Smooth muscle cell (in vitro differentiated cells): ENCODE results near the gene ARHGEF4. TPM values are rescaled to one million over a fixed set of nuclear protein-coding genes. Genes with fewer than 3 reads are reported as not detected.

Experiments used
- DNase-seq: peaks from one replicate; lab custom pipeline; 2025; ENCODE audit not compliant: unreplicated experiment; lab: John Stamatoyannopoulos, UW
- H2AFZ ChIP-seq: fragments of 200-600 bp; sonication (generic); 2 replicates; pipeline ENCODE4 v1.6.0; 2016; ENCODE audit warnings: antibody characterized with exemption, low read depth, mild to moderate bottlenecking
- H3F3A ChIP-seq: fragments of 200-600 bp; sonication (generic); 2 replicates; pipeline ENCODE4 v1.6.0; 2017; ENCODE audit warnings: antibody characterized with exemption, low read depth
- H3K27ac ChIP-seq: fragments of 200-600 bp; sonication (generic); 2 replicates; pipeline ENCODE4 v1.5.1; 2016; ENCODE audit warnings: low read depth, mild to moderate bottlenecking
- H3K27me3 ChIP-seq: fragments of 200-600 bp; sonication (generic); 2 replicates; pipeline ENCODE4 v1.6.1; 2016; ENCODE audit warnings: low read depth, mild to moderate bottlenecking
- H3K36me3 ChIP-seq: fragments of 200-600 bp; sonication (generic); 2 replicates; pipeline ENCODE4 v1.5.1; 2016; ENCODE audit warnings: low read depth
- H3K4me1 ChIP-seq: fragments of 200-600 bp; sonication (generic); 2 replicates; pipeline ENCODE4 v1.5.1; 2016; ENCODE audit warnings: low read depth
- H3K4me2 ChIP-seq: fragments of 200-600 bp; sonication (generic); 2 replicates; pipeline ENCODE4 v1.6.0; 2016; ENCODE audit warnings: mild to moderate bottlenecking
- H3K4me3 ChIP-seq: fragments of 200-600 bp; sonication (generic); 2 replicates; pipeline ENCODE4 v1.5.1; 2016; ENCODE audit warnings: mild to moderate bottlenecking
- H3K79me2 ChIP-seq: fragments of 200-600 bp; sonication (generic); 2 replicates; pipeline ENCODE4 v1.6.0; 2016; ENCODE audit warnings: low read depth, mild to moderate bottlenecking
- H3K9ac ChIP-seq: fragments of 200-600 bp; sonication (generic); 2 replicates; pipeline ENCODE4 v1.6.0; 2016; ENCODE audit warnings: low read depth
- H3K9me3 ChIP-seq: fragments of 200-600 bp; sonication (generic); replicated peaks from 2 replicates; pipeline ENCODE4 v1.5.1; 2016; ENCODE audit warnings: low read depth
- H4K20me1 ChIP-seq: fragments of 200-600 bp; sonication (generic); 2 replicates; pipeline ENCODE4 v1.6.0; 2016; ENCODE audit warnings: low read depth
- CTCF ChIP-seq: fragments of 200-600 bp; sonication (generic); IDR thresholded peaks from 2 replicates; pipeline ENCODE4 v1.5.1; 2017; ENCODE audit warnings: borderline replicate concordance, mild to moderate bottlenecking, antibody characterized with exemption; ENCODE audit not compliant: insufficient read depth, poor library complexity, severe bottlenecking
- WGBS: methylation state at CpG from one replicate; pipeline ENCODE4 v1.1.7; 2016; ENCODE audit warnings: low lambda C conversion rate; 5-methylcytosine and 5-hydroxymethylcytosine counted together
- polyA plus RNA-seq: library from polyadenylated mRNA; unstranded; fragments of >200 nt; fragmentation: Nextera tagmentation; extraction: Ambion mirVana; gene quantifications from 2 replicates; pipeline ENCODE4 v1.2.1, GENCODE V29; 2016
- total RNA-seq: library from RNA; depleted of rRNA; stranded (reverse); fragments of >200 nt; gene quantifications from 2 replicates; pipeline ENCODE4 v1.2.3, GENCODE V29; 2014

ARHGEF4 gene
- total and polyA plus RNA-seq, 2 experiments from 2014 or later: 14.9 to 16.0 TPM

GRCh38 chr2:131045286-131046027 lies 208.7 kb downstream of the ARHGEF4 start:
- peaks cover 6% of the 10 kb centered on the region for H3F3A ChIP-seq
- TF ChIP-seq CTCF: no peak
- no peak overlapping the region for H3K27ac ChIP-seq
- no peaks in the 10 kb centered on the region for H3K9me3 ChIP-seq
- H3K9ac ChIP-seq: no peak overlapping the region
- H3K4me3 ChIP-seq: no peak overlapping the region
- H3K4me1 ChIP-seq: no peaks in the 10 kb centered on the region
- WGBS: 91% methylated on average over 8 of the region's 8 CpGs
- peaks cover 39% of the 10 kb centered on the region for H4K20me1 ChIP-seq
- H3K79me2 ChIP-seq: no peaks in the 10 kb centered on the region
- H3K36me3 ChIP-seq: peaks cover 8% of the 10 kb centered on the region
- H2AFZ ChIP-seq: no peak overlapping the region
- no peak for DNase-seq
- H3K27me3 ChIP-seq: no peaks in the 10 kb centered on the region
- no peak overlapping the region for H3K4me2 ChIP-seq

GRCh38 chr2:131046028-131046917 lies 209.6 kb downstream of the ARHGEF4 start:
- DNase-seq: no peak
- peaks cover 12% of the 10 kb centered on the region for H3K36me3 ChIP-seq
- no peak overlapping the region for H3K4me2 ChIP-seq
- no peak overlapping the region for H3K27ac ChIP-seq
- H3K9me3 ChIP-seq: no peaks in the 10 kb centered on the region
- WGBS: 96% methylated on average over 32 of the region's 32 CpGs
- no peak for TF ChIP-seq CTCF
- no peaks in the 10 kb centered on the region for H3K4me1 ChIP-seq
- H2AFZ ChIP-seq: no peak overlapping the region
- H3K9ac ChIP-seq: no peak overlapping the region
- peaks cover 6% of the 10 kb centered on the region for H3F3A ChIP-seq
- peaks cover 47% of the 10 kb centered on the region for H4K20me1 ChIP-seq
- no peaks in the 10 kb centered on the region for H3K79me2 ChIP-seq
- no peak overlapping the region for H3K4me3 ChIP-seq
- H3K27me3 ChIP-seq: no peaks in the 10 kb centered on the region

- peaks cover 3% of the 10 kb centered on the region for H3K79me2 ChIP-seq
- H3K4me1 ChIP-seq: no peaks in the 10 kb centered on the region
- no peak overlapping the region for H3K4me2 ChIP-seq
- no peak overlapping the region for H3K27ac ChIP-seq
- no peak for DNase-seq
- no peaks in the 10 kb centered on the region for H3K9me3 ChIP-seq
- peaks cover 6% of the 10 kb centered on the region for H3F3A ChIP-seq
- WGBS: 95% methylated on average over 18 of the region's 18 CpGs
- H3K9ac ChIP-seq: no peak overlapping the region
- H4K20me1 ChIP-seq: peaks cover 55% of the 10 kb centered on the region
- H3K4me3 ChIP-seq: no peak overlapping the region
- no peaks in the 10 kb centered on the region for H3K27me3 ChIP-seq
- H2AFZ ChIP-seq: no peak overlapping the region
- no peak for TF ChIP-seq CTCF
- H3K36me3 ChIP-seq: peaks cover 20% of the 10 kb centered on the region
These were observed 210.4 kb downstream of the ARHGEF4 start for GRCh38 chr2:131046918-131047652.
